ENCODE results near the gene SYNGR3. TPM values are rescaled to one million over a fixed set of nuclear protein-coding genes. Genes with fewer than 3 reads are reported as not detected.

Gene SYNGR3
- total RNA-seq, 1 experiment from 2014 or later = 15.2 TPM

GRCh38 chr16:1991588-1991947, 1.8 kb downstream of the SYNGR3 start:
- no TSS peak for BruUV-seq (replicated peaks)
- H3K4me1 ChIP-seq (ENCODE audit: control insufficient read depth, insufficient read depth, low read length) = peaks cover 15% of the 10 kb centered on the region; the same call in 1 of the 2 replicates
- H3K27me3 ChIP-seq (ENCODE audit: control insufficient read depth, insufficient read depth, low read length) = no peaks in the 10 kb centered on the region
- H3K4me3 ChIP-seq (ENCODE audit: low read depth in 2 of 2, low read length in 2 of 2) = no peak overlapping the region
- in situ Hi-C loops (cut with HindIII; ENCODE audit: low pct_unique_long_range_greater_than_20kb, low sequenced_read_pairs) (no loop called here), intact Hi-C loops (cut with micrococcal nuclease; ENCODE audit: unreplicated experiment) (no loop called here)
- TF ChIP-seq SIN3A (IDR thresholded peaks at IDR 0.05; ENCODE audit: borderline replicate concordance, insufficient read depth, low read depth, low read length) (no peak), POLR2AphosphoS5 (IDR thresholded peaks at IDR 0.05; ENCODE audit: low read depth, low read length) (no peak), TCF7L2 (IDR thresholded peaks at IDR 0.05; ENCODE audit: low read depth, low read length) (no peak)
- TF ChIP-seq, protein P1, sequence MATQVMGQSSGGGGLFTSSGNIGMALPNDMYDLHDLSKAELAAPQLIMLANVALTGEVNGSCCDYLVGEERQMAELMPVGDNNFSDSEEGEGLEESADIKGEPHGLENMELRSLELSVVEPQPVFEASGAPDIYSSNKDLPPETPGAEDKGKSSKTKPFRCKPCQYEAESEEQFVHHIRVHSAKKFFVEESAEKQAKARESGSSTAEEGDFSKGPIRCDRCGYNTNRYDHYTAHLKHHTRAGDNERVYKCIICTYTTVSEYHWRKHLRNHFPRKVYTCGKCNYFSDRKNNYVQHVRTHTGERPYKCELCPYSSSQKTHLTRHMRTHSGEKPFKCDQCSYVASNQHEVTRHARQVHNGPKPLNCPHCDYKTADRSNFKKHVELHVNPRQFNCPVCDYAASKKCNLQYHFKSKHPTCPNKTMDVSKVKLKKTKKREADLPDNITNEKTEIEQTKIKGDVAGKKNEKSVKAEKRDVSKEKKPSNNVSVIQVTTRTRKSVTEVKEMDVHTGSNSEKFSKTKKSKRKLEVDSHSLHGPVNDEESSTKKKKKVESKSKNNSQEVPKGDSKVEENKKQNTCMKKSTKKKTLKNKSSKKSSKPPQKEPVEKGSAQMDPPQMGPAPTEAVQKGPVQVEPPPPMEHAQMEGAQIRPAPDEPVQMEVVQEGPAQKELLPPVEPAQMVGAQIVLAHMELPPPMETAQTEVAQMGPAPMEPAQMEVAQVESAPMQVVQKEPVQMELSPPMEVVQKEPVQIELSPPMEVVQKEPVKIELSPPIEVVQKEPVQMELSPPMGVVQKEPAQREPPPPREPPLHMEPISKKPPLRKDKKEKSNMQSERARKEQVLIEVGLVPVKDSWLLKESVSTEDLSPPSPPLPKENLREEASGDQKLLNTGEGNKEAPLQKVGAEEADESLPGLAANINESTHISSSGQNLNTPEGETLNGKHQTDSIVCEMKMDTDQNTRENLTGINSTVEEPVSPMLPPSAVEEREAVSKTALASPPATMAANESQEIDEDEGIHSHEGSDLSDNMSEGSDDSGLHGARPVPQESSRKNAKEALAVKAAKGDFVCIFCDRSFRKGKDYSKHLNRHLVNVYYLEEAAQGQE (IDR thresholded peaks at IDR 0.05; ENCODE audit: insufficient read depth in 1 of 2, low read depth in 2 of 2, low read length in 1 of 2) = no peak
- TF ChIP-seq, protein P2, sequence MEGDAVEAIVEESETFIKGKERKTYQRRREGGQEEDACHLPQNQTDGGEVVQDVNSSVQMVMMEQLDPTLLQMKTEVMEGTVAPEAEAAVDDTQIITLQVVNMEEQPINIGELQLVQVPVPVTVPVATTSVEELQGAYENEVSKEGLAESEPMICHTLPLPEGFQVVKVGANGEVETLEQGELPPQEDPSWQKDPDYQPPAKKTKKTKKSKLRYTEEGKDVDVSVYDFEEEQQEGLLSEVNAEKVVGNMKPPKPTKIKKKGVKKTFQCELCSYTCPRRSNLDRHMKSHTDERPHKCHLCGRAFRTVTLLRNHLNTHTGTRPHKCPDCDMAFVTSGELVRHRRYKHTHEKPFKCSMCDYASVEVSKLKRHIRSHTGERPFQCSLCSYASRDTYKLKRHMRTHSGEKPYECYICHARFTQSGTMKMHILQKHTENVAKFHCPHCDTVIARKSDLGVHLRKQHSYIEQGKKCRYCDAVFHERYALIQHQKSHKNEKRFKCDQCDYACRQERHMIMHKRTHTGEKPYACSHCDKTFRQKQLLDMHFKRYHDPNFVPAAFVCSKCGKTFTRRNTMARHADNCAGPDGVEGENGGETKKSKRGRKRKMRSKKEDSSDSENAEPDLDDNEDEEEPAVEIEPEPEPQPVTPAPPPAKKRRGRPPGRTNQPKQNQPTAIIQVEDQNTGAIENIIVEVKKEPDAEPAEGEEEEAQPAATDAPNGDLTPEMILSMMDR (IDR thresholded peaks at IDR 0.05) = no peak
- POLR2A ChIA-PET = no interaction called here
- H3K9me3 ChIP-seq (ENCODE audit: control insufficient read depth, insufficient read depth, low read depth, low read length) = no peaks in the 10 kb centered on the region
- no peaks in the 10 kb centered on the region for H3K36me3 ChIP-seq (ENCODE audit: control insufficient read depth, insufficient read depth, low read length)
- ATAC-seq = no peak
- DNase-seq (ENCODE audit: low read depth, low spot score) = no peak
- H3K27ac ChIP-seq (ENCODE audit: low read length) = no peak overlapping the region
- CTCF ChIA-PET = interaction anchor here (0.6 kb wide), 1 partner anchor 149 kb away, joined by 4 read pairs; no protein-coding TSS in a partner anchor

DNA sequence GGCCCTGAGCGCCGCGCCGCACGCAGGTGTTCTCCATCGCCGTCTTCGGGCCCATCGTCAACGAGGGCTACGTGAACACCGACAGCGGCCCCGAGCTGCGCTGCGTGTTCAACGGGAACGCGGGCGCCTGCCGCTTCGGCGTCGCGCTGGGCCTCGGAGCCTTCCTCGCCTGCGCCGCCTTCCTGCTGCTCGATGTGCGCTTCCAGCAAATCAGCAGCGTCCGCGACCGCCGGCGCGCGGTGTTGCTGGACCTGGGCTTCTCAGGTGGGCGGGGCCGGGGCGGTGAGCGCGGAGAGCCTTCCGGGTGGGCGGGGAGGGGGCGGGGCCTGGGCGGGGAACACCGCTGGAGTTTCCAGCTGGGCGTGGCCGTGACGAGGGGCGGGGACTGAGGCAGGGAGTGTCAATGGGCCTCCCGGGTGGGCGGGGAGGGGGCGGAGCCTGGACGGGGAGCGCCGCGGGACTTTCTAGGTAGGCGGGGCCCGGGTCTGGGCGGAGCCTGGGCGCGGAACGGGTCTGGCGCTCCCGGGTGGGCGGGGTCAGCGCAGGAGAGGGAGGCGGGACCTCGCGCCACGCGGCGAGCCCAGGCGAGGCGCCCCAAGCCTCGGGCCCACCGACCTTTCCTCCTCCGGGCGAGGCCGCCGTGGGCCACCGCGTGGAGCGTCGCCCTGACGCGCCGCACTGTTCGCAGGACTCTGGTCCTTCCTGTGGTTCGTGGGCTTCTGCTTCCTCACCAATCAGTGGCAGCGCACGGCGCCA, 2.4 kb downstream of the SYNGR3 start:
- H3K36me3 ChIP-seq (ENCODE audit: control insufficient read depth, insufficient read depth, low read length) = no peaks in the 10 kb centered on the region
- no peak overlapping the region for H3K27ac ChIP-seq (ENCODE audit: low read length)
- DNase-seq (ENCODE audit: low read depth, low spot score) = no peak
- ChIA-PET POLR2A (no interaction called here), CTCF (interaction anchor here (0.6 kb wide), 1 partner anchor 148 kb away, joined by 4 read pairs; no protein-coding TSS in a partner anchor)
- H3K4me3 ChIP-seq (ENCODE audit: low read depth in 2 of 2, low read length in 2 of 2) = no peak overlapping the region
- no TSS peak for BruUV-seq (replicated peaks)
- no peaks in the 10 kb centered on the region for H3K9me3 ChIP-seq (ENCODE audit: control insufficient read depth, insufficient read depth, low read depth, low read length)
- H3K4me1 ChIP-seq (ENCODE audit: control insufficient read depth, insufficient read depth, low read length) = peaks cover 15% of the 10 kb centered on the region; the same call in 1 of the 2 replicates
- H3K27me3 ChIP-seq (ENCODE audit: control insufficient read depth, insufficient read depth, low read length) = no peaks in the 10 kb centered on the region
- TF ChIP-seq, protein P1 (IDR thresholded peaks at IDR 0.05; ENCODE audit: insufficient read depth in 1 of 2, low read depth in 2 of 2, low read length in 1 of 2) = no peak
- TF ChIP-seq SIN3A (IDR thresholded peaks at IDR 0.05; ENCODE audit: borderline replicate concordance, insufficient read depth, low read depth, low read length) = no peak
- TF ChIP-seq POLR2AphosphoS5 (IDR thresholded peaks at IDR 0.05; ENCODE audit: low read depth, low read length) = no peak
- no peak for TF ChIP-seq TCF7L2 (IDR thresholded peaks at IDR 0.05; ENCODE audit: low read depth, low read length)
- TF ChIP-seq, protein P2 (IDR thresholded peaks at IDR 0.05) = no peak
- no peak for ATAC-seq
- in situ Hi-C loops (cut with HindIII; ENCODE audit: low pct_unique_long_range_greater_than_20kb, low sequenced_read_pairs) = no loop called here
- intact Hi-C loops (cut with micrococcal nuclease; ENCODE audit: unreplicated experiment) = no loop called here
